Naive thymus-derived CD4-positive, alpha-beta T cell (primary cell): ENCODE results near the gene ULK1. TPM values are rescaled to one million over a fixed set of nuclear protein-coding genes. Genes with fewer than 3 reads are reported as not detected.
A peak's percentile ranks its signal among the peaks of the same experiment; 100 is the strongest.

Source experiments
- ATAC-seq: fragments of 150-1000 bp; cut with Tn5 transposase; 2 replicates; pipeline ENCODE4 v1.10.0; 2021; ENCODE audit warnings: mild to moderate bottlenecking, moderate library complexity
- CTCF ChIA-PET: fragments of 350-600 bp; sonication (Branson Sonifier 250); formaldehyde crosslinking; loops from one replicate; lab custom pipeline; 2021; ENCODE audit warnings: antibody characterized with exemption; lab: Charles Lee
- POLR2A ChIA-PET: fragments of 350-600 bp; sonication (Branson Sonifier 250); formaldehyde crosslinking; loops from one replicate; lab custom pipeline; 2021; ENCODE audit warnings: antibody characterized with exemption, inconsistent platforms; lab: Charles Lee
- DNase-seq, 9 donors: peaks; one replicate each; pipeline versions ENCODE4 v3.0.0 to v3.0.0-alpha.2; 2020 to 2022; ENCODE audit warnings: mixed read lengths in 1 of 9
- H3K27ac ChIP-seq: one replicate; pipeline ENCODE4 v1.7.0; 2013; ENCODE audit warnings: mild to moderate bottlenecking, low read depth, low read length, moderate library complexity
- H3K27me3 ChIP-seq, 2 donors: one replicate each; pipeline ENCODE4 v1.7.0; 2013; ENCODE audit warnings: low read length in 2 of 2, mild to moderate bottlenecking in 2 of 2, moderate library complexity in 2 of 2; ENCODE audit not compliant: control insufficient read depth in 2 of 2, insufficient read depth in 2 of 2
- H3K36me3 ChIP-seq, 3 experiments: 1 replicate in 2 of 3; 2 replicates in 1 of 3; pipeline ENCODE4 v1.7.0; 2013; ENCODE audit warnings: low read length in 3 of 3, mild to moderate bottlenecking in 3 of 3, moderate library complexity in 1 of 3; ENCODE audit not compliant: insufficient read depth in 3 of 3, control insufficient read depth in 2 of 3
- H3K4me1 ChIP-seq, 2 donors: one replicate each; pipeline ENCODE4 v1.7.0; 2013; ENCODE audit warnings: low read length in 2 of 2, mild to moderate bottlenecking in 2 of 2, moderate library complexity in 1 of 2; ENCODE audit not compliant: control insufficient read depth in 2 of 2, insufficient read depth in 2 of 2
- H3K4me3 ChIP-seq: 2 replicates; pipeline ENCODE4 v1.7.0; 2013; ENCODE audit warnings: mild to moderate bottlenecking, low read length
- H3K9me3 ChIP-seq, 3 experiments: 1 replicate in 2 of 3; 2 replicates in 1 of 3; pipeline ENCODE4 v1.7.0; 2013; ENCODE audit warnings: low read length in 3 of 3; ENCODE audit not compliant: control insufficient read depth in 2 of 3
- H3K27ac Mint-ChIP-seq, 9 donors: one replicate each; pipeline ENCODE4 v1.8.0; 2020 to 2022; ENCODE audit warnings: mixed read lengths in 9 of 9, mild to moderate bottlenecking in 8 of 9, moderate library complexity in 5 of 9, inconsistent platforms in 2 of 9
- H3K27me3 Mint-ChIP-seq, 5 donors: one replicate each; pipeline ENCODE4 v1.8.0; 2021 to 2022; ENCODE audit warnings: mixed read lengths in 5 of 5, mild to moderate bottlenecking in 1 of 5
- H3K36me3 Mint-ChIP-seq, 5 donors: one replicate each; pipeline ENCODE4 v1.8.0; 2020 to 2022; ENCODE audit warnings: mixed read lengths in 5 of 5, mild to moderate bottlenecking in 3 of 5, inconsistent platforms in 1 of 5
- H3K4me1 Mint-ChIP-seq, 7 donors: one replicate each; pipeline ENCODE4 v1.8.0; 2020 to 2022; ENCODE audit warnings: mixed read lengths in 7 of 7, mild to moderate bottlenecking in 3 of 7, inconsistent platforms in 1 of 7
- H3K4me3 Mint-ChIP-seq, 10 donors: one replicate each; pipeline ENCODE4 v1.8.0; 2020 to 2022; ENCODE audit warnings: mild to moderate bottlenecking in 10 of 10, mixed read lengths in 10 of 10, moderate library complexity in 6 of 10, inconsistent platforms in 2 of 10
- H3K9me3 Mint-ChIP-seq, 11 donors: one replicate each; pipeline ENCODE4 v1.8.0; 2020 to 2022; ENCODE audit warnings: mixed read lengths in 11 of 11, mild to moderate bottlenecking in 4 of 11, inconsistent platforms in 1 of 11, moderate library complexity in 1 of 11
- intact Hi-C, 2 donors: fragments of 100-400 bp; cut with micrococcal nuclease; formaldehyde crosslinking; loops; one replicate each; pipeline ENCODE4 v1.15.1; 2023
- polyA plus RNA-seq, 2 donors: library from polyadenylated mRNA; unstranded; fragments of 300-500 nt; fragmentation: Illumina TruSeq; gene quantifications; one replicate each; pipeline ENCODE4 v1.2.3, GENCODE V29; 2021
- total RNA-seq, 6 experiments: library from RNA in 5 of 6; stranded (reverse) in 5 of 6; gene quantifications; 1 replicate in 5 of 6; 2 replicates in 1 of 6; pipeline ENCODE4 v1.2.3 and lab custom pipeline; 2021 to 2026

Gene ULK1
- total and polyA plus RNA-seq, 7 experiments from 2014 or later = 0.28 to 109 (median 36.3) TPM

- Histone ChIP-seq H3K4me3 (peak overlapping the region; percentile 74), H3K36me3 (peaks cover 6 to 40% (median 9%) of the 10 kb centered on the region in 3 experiments), H3K27me3 (no peaks in the 10 kb centered on the region), H3K4me1 (no peaks in the 10 kb centered on the region), H3K27ac (peak overlapping the region; percentile 89), H3K9me3 (no peaks in the 10 kb centered on the region)
- ATAC-seq (no peak), DNase-seq (peak in 7 of 9 donors; percentile 30 to 43 (median 38))
- ChIA-PET POLR2A (interaction anchor here (0.6 to 1.9 kb wide), 6 partner anchors 10 to 33 kb away, joined by 3 to 7 read pairs (median 3); partner anchors contain the start of gene EP400), CTCF (interaction anchor here (0.6 to 1.4 kb wide), 3 partner anchors 19 to 1090 kb away, joined by 3 to 6 read pairs (median 3); no protein-coding TSS in a partner anchor)
- H3K4me3 Mint-ChIP-seq = peak overlapping the region; percentile 87 to 100 (median 92)
- H3K27me3 Mint-ChIP-seq = no peaks in the 10 kb centered on the region
- peaks cover 6 to 19% (median 16%) of the 10 kb centered on the region in 5 donors for H3K36me3 Mint-ChIP-seq
- intact Hi-C loops = loop anchor here (1.0 to 5.0 kb wide), 6 partner anchors 19 to 1059 kb away; partner anchors contain the start of genes EP400 (in 2 of the 2) and ULK1 (in 1 of the 2)
- H3K27ac Mint-ChIP-seq = peak overlapping the region; percentile 67 to 97 (median 86)
- peaks cover 13 to 23% (median 20%) of the 10 kb centered on the region in 7 donors for H3K4me1 Mint-ChIP-seq
- H3K9me3 Mint-ChIP-seq = no peaks in the 10 kb centered on the region
Measured at GRCh38 chr12:131929581-131930456, 35.4 kb downstream of the ULK1 start.

GRCh38 chr12:131930510-131930909, 36.1 kb downstream of the ULK1 start:
- Histone ChIP-seq H3K4me3 (peak overlapping the region; percentile 50), H3K27ac (peak overlapping the region; percentile 89), H3K36me3 (peaks cover 6 to 43% (median 9%) of the 10 kb centered on the region in 3 experiments), H3K4me1 (no peaks in the 10 kb centered on the region), H3K27me3 (no peaks in the 10 kb centered on the region), H3K9me3 (no peaks in the 10 kb centered on the region)
- no peaks in the 10 kb centered on the region for H3K9me3 Mint-ChIP-seq
- peak overlapping the region; percentile 60 to 88 (median 78) for H3K27ac Mint-ChIP-seq
- H3K4me1 Mint-ChIP-seq = peaks cover 11 to 21% (median 18%) of the 10 kb centered on the region in 7 donors
- intact Hi-C loops = no loop called here
- POLR2A ChIA-PET = interaction anchor here (0.6 to 1.9 kb wide), 4 partner anchors 10 to 34 kb away, joined by 3 to 7 read pairs (median 5); partner anchors contain the start of gene EP400
- H3K36me3 Mint-ChIP-seq = peaks cover 6 to 19% (median 16%) of the 10 kb centered on the region in 5 donors
- DNase-seq = no peak
- no peaks in the 10 kb centered on the region for H3K27me3 Mint-ChIP-seq
- H3K4me3 Mint-ChIP-seq = peak overlapping the region; percentile 77 to 100 (median 86)
- ATAC-seq = no peak
- CTCF ChIA-PET = interaction anchor here (0.7 to 1.4 kb wide), 2 partner anchors 18 to 1091 kb away, joined by 3 read pairs; no protein-coding TSS in a partner anchor

- no peak overlapping the region for H3K4me3 ChIP-seq
- POLR2A ChIA-PET = no interaction called here
- Mint-ChIP-seq H3K4me3 (no peak overlapping the region), H3K27me3 (no peaks in the 10 kb centered on the region), H3K4me1 (peaks cover 6 to 17% (median 14%) of the 10 kb centered on the region in 7 donors), H3K27ac (peak overlapping the region in 1 of 9 donors; percentile 2), H3K9me3 (no peaks in the 10 kb centered on the region), H3K36me3 (peaks cover 6 to 28% (median 18%) of the 10 kb centered on the region in 5 donors)
- no peak overlapping the region for H3K27ac ChIP-seq
- no peaks in the 10 kb centered on the region for H3K4me1 ChIP-seq
- DNase-seq = no peak
- no peaks in the 10 kb centered on the region for H3K9me3 ChIP-seq
- no peaks in the 10 kb centered on the region for H3K27me3 ChIP-seq
- intact Hi-C loops = no loop called here
- peaks cover 6 to 50% (median 9%) of the 10 kb centered on the region in 3 experiments for H3K36me3 ChIP-seq
- ATAC-seq = no peak
- CTCF ChIA-PET = no interaction called here
Measured at GRCh38 chr12:131933387-131933786, 39.0 kb downstream of the ULK1 start.

DNA sequence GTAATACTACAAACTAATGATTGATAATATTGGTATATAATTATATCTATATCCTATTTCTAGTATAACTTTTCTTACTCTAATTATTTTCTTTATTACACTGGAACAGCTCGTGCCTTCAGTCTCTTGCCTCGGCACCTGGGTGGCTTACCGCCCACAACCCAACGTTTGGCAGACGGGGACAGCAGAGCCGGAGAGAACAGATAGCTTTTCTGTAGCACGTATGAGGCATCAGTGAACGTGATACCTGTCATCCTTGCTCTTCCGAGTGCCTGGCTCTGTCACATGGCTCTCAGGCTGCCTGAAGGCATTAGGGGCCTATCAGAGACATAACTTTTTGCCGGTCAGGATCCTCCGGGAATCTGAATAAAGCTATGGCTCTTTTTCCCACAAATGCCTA, 40.1 kb downstream of the ULK1 start:
- H3K27me3 ChIP-seq = no peaks in the 10 kb centered on the region
- ATAC-seq (no peak), DNase-seq (no peak)
- H3K4me1 Mint-ChIP-seq = peaks cover 6 to 17% (median 14%) of the 10 kb centered on the region in 7 donors
- H3K27ac Mint-ChIP-seq = no peak overlapping the region
- ChIA-PET CTCF (no interaction called here), POLR2A (no interaction called here)
- H3K4me3 ChIP-seq = no peak overlapping the region
- H3K4me1 ChIP-seq = no peaks in the 10 kb centered on the region
- intact Hi-C loops = no loop called here
- no peaks in the 10 kb centered on the region for H3K27me3 Mint-ChIP-seq
- peaks cover 6 to 49% (median 9%) of the 10 kb centered on the region in 3 experiments for H3K36me3 ChIP-seq
- H3K9me3 Mint-ChIP-seq = no peaks in the 10 kb centered on the region
- H3K27ac ChIP-seq = no peak overlapping the region
- H3K4me3 Mint-ChIP-seq = no peak overlapping the region
- no peaks in the 10 kb centered on the region for H3K9me3 ChIP-seq
- H3K36me3 Mint-ChIP-seq = peaks cover 6 to 35% (median 18%) of the 10 kb centered on the region in 5 donors

GRCh38 chr12:131938082-131938481, 43.7 kb downstream of the ULK1 start:
- Mint-ChIP-seq H3K36me3 (peaks cover 6 to 37% (median 13%) of the 10 kb centered on the region in 5 donors), H3K27ac (peak overlapping the region in 1 of 9 donors; percentile 53), H3K4me1 (peaks cover 0 to 4% (median 0%) of the 10 kb centered on the region in 7 donors), H3K4me3 (no peak overlapping the region), H3K9me3 (no peaks in the 10 kb centered on the region), H3K27me3 (no peaks in the 10 kb centered on the region)
- Histone ChIP-seq H3K27me3 (no peaks in the 10 kb centered on the region), H3K27ac (no peak overlapping the region), H3K36me3 (peaks cover 0 to 57% (median 3%) of the 10 kb centered on the region in 3 experiments), H3K4me1 (no peaks in the 10 kb centered on the region), H3K4me3 (no peak overlapping the region), H3K9me3 (no peaks in the 10 kb centered on the region)
- intact Hi-C loops = no loop called here
- ChIA-PET CTCF (no interaction called here), POLR2A (no interaction called here)
- ATAC-seq = no peak
- DNase-seq = no peak

DNA sequence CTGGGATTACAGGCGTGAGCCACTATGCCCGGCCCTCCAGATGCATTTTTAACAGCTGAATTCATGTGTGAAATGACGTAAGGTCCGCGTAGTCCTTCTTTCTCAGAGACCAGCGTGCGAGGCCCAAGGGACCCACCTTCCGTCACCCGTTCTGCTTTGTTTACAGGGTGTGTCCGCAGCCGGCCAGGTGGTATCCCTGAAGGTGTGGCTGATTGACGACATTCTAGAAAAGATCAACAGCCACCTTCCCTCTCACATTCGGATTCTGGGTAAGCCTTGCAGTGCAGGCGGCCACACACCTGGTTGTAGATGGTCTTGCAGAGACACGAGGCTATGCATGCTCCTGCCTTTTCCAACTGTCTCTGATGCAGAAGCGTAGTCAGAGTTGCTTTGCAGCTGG, 44.6 kb downstream of the ULK1 start:
- Histone ChIP-seq H3K36me3 (peaks cover 0 to 56% (median 0%) of the 10 kb centered on the region in 3 experiments), H3K9me3 (no peaks in the 10 kb centered on the region), H3K4me3 (no peak overlapping the region), H3K27ac (no peak overlapping the region), H3K27me3 (no peaks in the 10 kb centered on the region), H3K4me1 (no peaks in the 10 kb centered on the region)
- peaks cover 0 to 34% (median 8%) of the 10 kb centered on the region in 5 donors for H3K36me3 Mint-ChIP-seq
- H3K9me3 Mint-ChIP-seq = no peaks in the 10 kb centered on the region
- no peak overlapping the region for H3K27ac Mint-ChIP-seq
- ATAC-seq (no peak), DNase-seq (no peak)
- no peaks in the 10 kb centered on the region for H3K27me3 Mint-ChIP-seq
- intact Hi-C loops = no loop called here
- POLR2A ChIA-PET = interaction anchor here (0.6 kb wide), 1 partner anchor 67 kb away, joined by 3 read pairs; no protein-coding TSS in a partner anchor
- peaks cover 0 to 4% (median 0%) of the 10 kb centered on the region in 7 donors for H3K4me1 Mint-ChIP-seq
- H3K4me3 Mint-ChIP-seq = no peak overlapping the region
- CTCF ChIA-PET = interaction anchor here (0.6 kb wide), 1 partner anchor 42 kb away, joined by 3 read pairs; no protein-coding TSS in a partner anchor
